MCF 10A (cell line): ENCODE data around the gene HS6ST2. TPM values are rescaled to one million over a fixed set of nuclear protein-coding genes. Genes with fewer than 3 reads are reported as not detected.

Source experiments
- BruUV-seq: library from RNA; stranded (reverse); fragments of 400-500 nt; replicated peaks from 2 replicates; lab custom pipeline; 2021; lab: Mats Ljungman, UMichigan
- CTCF ChIA-PET: fragments of 300-600 bp; sonication (Branson Sonifier 250); formaldehyde crosslinking; extraction: SDS; loops from one replicate; lab custom pipeline; 2021; ENCODE audit warnings: antibody characterized with exemption, inconsistent platforms; lab: Yijun Ruan, JAX
- POLR2A ChIA-PET: fragments of 300-600, 350-650 bp; sonication (Branson Sonifier 250); formaldehyde crosslinking; extraction: SDS; loops from one replicate; lab custom pipeline; 2020; ENCODE audit warnings: antibody characterized with exemption, inconsistent platforms; lab: Yijun Ruan, JAX
- DNase-seq: peaks from one replicate; pipeline ENCODE4 v3.0.0-alpha.2; 2018; ENCODE audit not compliant: unreplicated experiment
- H3K27ac Mint-ChIP-seq: one replicate; pipeline ENCODE4 v1.8.0; 2022; ENCODE audit warnings: mild to moderate bottlenecking, low read depth, mixed read lengths; ENCODE audit not compliant: unreplicated experiment
- H3K27me3 Mint-ChIP-seq: one replicate; pipeline ENCODE4 v1.8.0; 2022; ENCODE audit warnings: mixed read lengths; ENCODE audit not compliant: insufficient read depth, unreplicated experiment
- H3K36me3 Mint-ChIP-seq: one replicate; pipeline ENCODE4 v1.8.0; 2022; ENCODE audit warnings: mild to moderate bottlenecking, moderate library complexity, mixed read lengths; ENCODE audit not compliant: insufficient read depth, unreplicated experiment
- H3K4me1 Mint-ChIP-seq: one replicate; pipeline ENCODE4 v1.8.0; 2022; ENCODE audit warnings: mixed read lengths; ENCODE audit not compliant: insufficient read depth, unreplicated experiment
- H3K4me3 Mint-ChIP-seq: one replicate; pipeline ENCODE4 v1.8.0; 2022; ENCODE audit warnings: mild to moderate bottlenecking, moderate library complexity, mixed read lengths; ENCODE audit not compliant: unreplicated experiment
- H3K9me3 Mint-ChIP-seq: one replicate; pipeline ENCODE4 v1.8.0; 2022; ENCODE audit warnings: mixed read lengths; ENCODE audit not compliant: unreplicated experiment
- CTCF ChIP-seq: fragments of 200-600 bp; IDR thresholded peaks from one replicate; pipeline ENCODE4 v1.8.0; 2022; ENCODE audit warnings: antibody characterized with exemption, mild to moderate bottlenecking; ENCODE audit not compliant: unreplicated experiment
- intact Hi-C: fragments of 100-400 bp; cut with micrococcal nuclease; formaldehyde crosslinking; loops from 2 replicates; pipeline ENCODE4 v1.14.1; 2022
- total RNA-seq: library from RNA; stranded (reverse); gene quantifications from 2 replicates; pipeline ENCODE4 v1.2.3, GENCODE V29; 2022

Gene HS6ST2
- total RNA-seq, 1 experiment from 2014 or later: 26.1 TPM

- BruUV-seq: no TSS peak
- H3K27me3 Mint-ChIP-seq: peaks cover 73% of the 10 kb centered on the region
- ChIA-PET POLR2A (no interaction called here), CTCF (interaction anchor here (0.6 to 1.7 kb wide), 9 partner anchors 22 to 748 kb away, joined by 3 to 5 read pairs (median 4); no protein-coding TSS in a partner anchor)
- no peak for DNase-seq
- TF ChIP-seq CTCF: no peak
- no peak overlapping the region for H3K27ac Mint-ChIP-seq
- intact Hi-C loops: loop anchor here (2.0 kb wide), 1 partner anchor 299 kb away; no protein-coding TSS in a partner anchor
- H3K4me1 Mint-ChIP-seq: no peaks in the 10 kb centered on the region
- H3K9me3 Mint-ChIP-seq: no peaks in the 10 kb centered on the region
- H3K36me3 Mint-ChIP-seq: no peaks in the 10 kb centered on the region
- H3K4me3 Mint-ChIP-seq: no peak overlapping the region
Measured at GRCh38 chrX:132591719-132592275, 366.6 kb downstream of the HS6ST2 start.

GRCh38 chrX:132590350-132591026 is 367.9 kb downstream of the HS6ST2 start:
- ChIA-PET CTCF (no interaction called here), POLR2A (no interaction called here)
- peaks cover 71% of the 10 kb centered on the region for H3K27me3 Mint-ChIP-seq
- DNase-seq: no peak
- no peaks in the 10 kb centered on the region for H3K9me3 Mint-ChIP-seq
- no peak for TF ChIP-seq CTCF
- no peaks in the 10 kb centered on the region for H3K36me3 Mint-ChIP-seq
- H3K4me3 Mint-ChIP-seq: no peak overlapping the region
- H3K27ac Mint-ChIP-seq: no peak overlapping the region
- no TSS peak for BruUV-seq
- H3K4me1 Mint-ChIP-seq: no peaks in the 10 kb centered on the region
- intact Hi-C loops: no loop called here

- Mint-ChIP-seq H3K27me3 (peaks cover 72% of the 10 kb centered on the region), H3K36me3 (no peaks in the 10 kb centered on the region), H3K4me3 (no peak overlapping the region), H3K27ac (no peak overlapping the region), H3K4me1 (no peaks in the 10 kb centered on the region), H3K9me3 (no peaks in the 10 kb centered on the region)
- no TSS peak for BruUV-seq
- no peak for DNase-seq
- TF ChIP-seq CTCF: no peak
- ChIA-PET POLR2A (no interaction called here), CTCF (no interaction called here)
- intact Hi-C loops: no loop called here
Measured at GRCh38 chrX:132584936-132585335, 373.5 kb downstream of the HS6ST2 start.

- Mint-ChIP-seq H3K27ac (no peak overlapping the region), H3K36me3 (no peaks in the 10 kb centered on the region), H3K27me3 (peaks cover 17% of the 10 kb centered on the region), H3K9me3 (no peaks in the 10 kb centered on the region), H3K4me1 (no peaks in the 10 kb centered on the region), H3K4me3 (no peak overlapping the region)
- peak; percentile 9 for DNase-seq
- POLR2A ChIA-PET: no interaction called here
- CTCF ChIA-PET: interaction anchor here (0.6 to 1.1 kb wide), 3 partner anchors 284 to 736 kb away, joined by 3 read pairs; no protein-coding TSS in a partner anchor
- BruUV-seq: no TSS peak
- intact Hi-C loops: no loop called here
- TF ChIP-seq CTCF: no peak
Measured at GRCh38 chrX:132576939-132577338, 381.5 kb downstream of the HS6ST2 start.

Other genes starting within 250 kb of the HS6ST2 start
- not detected in 2 replicates for gene USP26, start 138.5 kb upstream of the HS6ST2 start, total RNA-seq